Heart left ventricle (tissue), 13 donors: ENCODE measurements around the gene ECI1.

ENCODE experiments used
- POLR2A ChIP-seq, 2 donors: fragments of 450-650 bp; IDR thresholded peaks; one replicate each; pipeline ENCODE4 v1.6.1; 2017; ENCODE audit warnings: antibody characterized with exemption in 2 of 2, mild to moderate bottlenecking in 2 of 2, moderate library complexity in 2 of 2
- TF ChIP-seq, protein P1 (sequence below), 12 donors: fragments of 200-600 bp; sonication (generic) in 4 of 12; IDR thresholded peaks; one replicate each; pipeline versions ENCODE4 v1.5.0 to v1.8.0; 2018 to 2022; ENCODE audit warnings: antibody characterized with exemption in 12 of 12, mild to moderate bottlenecking in 5 of 12
- donor health status: ischemic (EF 13 %, LVEDD 7.1; RV severe dilation, severe dysfunction).
- donor health status: DM: no; HTN: yes; CAD: no.
- donor health status: DM: no; HTN: no; CAD: no.
- donor health status: ischemic (EF 25% LVEDD 6.9; RV normal size, moderate dysfunction).
- donor health status: ischemic (EF 25% LVEDD 5.7; RV mildly dilated, moderate dysfunction).
- donor health status: ischemic (EF 35%, LVEDD 5.7; RV mildly dilated, moderate dysfunction).
- donor health status: nonischemic (EF 11% LVEDD 7.7; RV severe dilation, severe dysfunction).
- donor health status: DM: yes; HTN: yes; CAD: no.
- donor health status: PGD.
- donor health status: ischemic (EF 29% LVEDD 5.4; RV normal size, mild dysfunction).
- donor health status: nonischemic (EF 23%, LVEDD 6.1; RV moderate dilation, normal function).

DNA sequence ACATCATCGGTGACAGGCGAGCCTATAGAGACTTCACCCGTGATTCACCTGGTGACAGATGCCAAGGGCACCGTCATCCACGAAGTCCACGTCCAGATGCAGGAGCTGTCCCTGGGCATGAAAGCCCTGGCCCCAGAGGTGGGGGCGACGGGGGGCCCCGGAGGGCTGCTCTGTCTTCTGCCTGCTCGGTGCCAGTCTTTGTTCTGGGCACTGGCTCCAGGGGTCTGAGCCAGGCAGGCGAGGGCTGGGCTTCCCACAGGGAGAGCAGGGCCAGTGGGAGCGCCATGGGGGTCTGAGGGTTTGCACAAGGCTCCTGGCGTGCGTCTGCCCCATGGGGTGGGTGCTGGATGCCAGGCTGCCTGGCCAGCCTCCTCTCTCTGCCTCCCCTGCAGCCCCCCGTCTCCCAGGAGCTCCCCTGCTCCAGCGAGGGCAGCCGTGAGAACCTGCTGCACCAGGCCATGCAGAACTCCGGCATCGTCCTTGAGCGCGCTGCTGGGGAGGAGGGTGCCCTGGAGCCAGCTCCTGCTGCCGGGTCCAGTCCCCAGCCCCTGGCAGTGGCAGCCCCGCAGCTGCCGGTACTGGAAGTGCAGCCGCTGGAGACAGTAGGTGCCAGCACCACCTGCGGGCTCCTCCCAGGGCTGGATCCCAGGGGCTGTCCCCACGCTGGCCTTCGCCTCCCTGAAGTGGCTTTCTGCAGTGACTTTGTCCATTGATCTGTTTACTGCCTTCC lies 18.2 kb downstream of the ECI1 start:
- no peak for TF ChIP-seq POLR2A (IDR thresholded peaks at IDR 0.05)
- TF ChIP-seq, protein P1, sequence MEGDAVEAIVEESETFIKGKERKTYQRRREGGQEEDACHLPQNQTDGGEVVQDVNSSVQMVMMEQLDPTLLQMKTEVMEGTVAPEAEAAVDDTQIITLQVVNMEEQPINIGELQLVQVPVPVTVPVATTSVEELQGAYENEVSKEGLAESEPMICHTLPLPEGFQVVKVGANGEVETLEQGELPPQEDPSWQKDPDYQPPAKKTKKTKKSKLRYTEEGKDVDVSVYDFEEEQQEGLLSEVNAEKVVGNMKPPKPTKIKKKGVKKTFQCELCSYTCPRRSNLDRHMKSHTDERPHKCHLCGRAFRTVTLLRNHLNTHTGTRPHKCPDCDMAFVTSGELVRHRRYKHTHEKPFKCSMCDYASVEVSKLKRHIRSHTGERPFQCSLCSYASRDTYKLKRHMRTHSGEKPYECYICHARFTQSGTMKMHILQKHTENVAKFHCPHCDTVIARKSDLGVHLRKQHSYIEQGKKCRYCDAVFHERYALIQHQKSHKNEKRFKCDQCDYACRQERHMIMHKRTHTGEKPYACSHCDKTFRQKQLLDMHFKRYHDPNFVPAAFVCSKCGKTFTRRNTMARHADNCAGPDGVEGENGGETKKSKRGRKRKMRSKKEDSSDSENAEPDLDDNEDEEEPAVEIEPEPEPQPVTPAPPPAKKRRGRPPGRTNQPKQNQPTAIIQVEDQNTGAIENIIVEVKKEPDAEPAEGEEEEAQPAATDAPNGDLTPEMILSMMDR (IDR thresholded peaks at IDR 0.05) = no peak
